GM12865 (cell line): ENCODE data around the gene DNAAF5.

ENCODE experiments used
- DNase-seq: peaks from one replicate; pipeline ENCODE4 v3.0.0; 2010; ENCODE audit warnings: low read depth
- H3K4me3 ChIP-seq: 2 replicates; pipeline ENCODE4 v1.5.1; 2011; ENCODE audit warnings: mild to moderate bottlenecking, low read depth, low read length, control low read depth
- CTCF ChIP-seq: IDR thresholded peaks from 2 replicates; pipeline ENCODE4 v1.5.1; 2011; ENCODE audit warnings: low read length, control low read depth, low read depth, inconsistent platforms; ENCODE audit not compliant: insufficient read depth; ENCODE audit errors: missing control alignments

DNAAF5 gene

GRCh38 chr7:767941-768731 is 41.6 kb downstream of the DNAAF5 start:
- H3K4me3 ChIP-seq: no peak overlapping the region
- no peak for DNase-seq
- TF ChIP-seq CTCF: no peak

- no peak for DNase-seq
- H3K4me3 ChIP-seq: no peak overlapping the region
- TF ChIP-seq CTCF: no peak
Measured at GRCh38 chr7:768881-769504, 42.5 kb downstream of the DNAAF5 start.

- H3K4me3 ChIP-seq: no peak overlapping the region
- no peak for TF ChIP-seq CTCF
- no peak for DNase-seq
Measured at GRCh38 chr7:770336-770735, 43.8 kb downstream of the DNAAF5 start.

- DNase-seq: no peak
- no peak for TF ChIP-seq CTCF
- no peak overlapping the region for H3K4me3 ChIP-seq
Measured at GRCh38 chr7:770741-771166, 44.3 kb downstream of the DNAAF5 start.

- no peak overlapping the region for H3K4me3 ChIP-seq
- TF ChIP-seq CTCF: no peak
- no peak for DNase-seq
Measured at GRCh38 chr7:771234-772004, 44.9 kb downstream of the DNAAF5 start.

- no peak for TF ChIP-seq CTCF
Measured at GRCh38 chr7:772005-772294, 45.5 kb downstream of the DNAAF5 start.

More at GRCh38 chr7:772005-772294, 45.5 kb downstream of the DNAAF5 start:
- H3K4me3 ChIP-seq: no peak overlapping the region
- no peak for DNase-seq
